ENCODE results near the gene MAST2.

Gene MAST2

DNA sequence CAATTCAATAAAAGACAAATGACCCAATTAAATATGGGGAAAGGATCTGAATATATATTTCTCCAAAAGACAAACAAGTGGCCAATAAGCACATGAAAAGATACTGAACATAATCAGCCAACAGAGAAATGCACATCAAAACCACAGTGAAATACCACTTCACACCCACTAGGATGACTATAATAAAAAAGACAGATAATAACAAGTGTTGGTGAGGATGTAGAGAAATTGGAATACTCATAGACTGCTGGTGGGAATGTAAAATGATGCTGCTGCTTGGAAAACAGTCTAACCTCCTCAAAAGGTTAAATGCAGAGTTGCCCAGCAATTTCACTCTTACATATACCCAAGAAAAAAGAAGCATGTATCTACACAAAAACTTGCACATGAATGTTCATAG, 280.2 kb downstream of the MAST2 start:
- Histone ChIP-seq H3K9ac (ENCODE audit: low read length) (no peak overlapping the region), H4K20me1 (ENCODE audit: insufficient read depth, low read length) (no peaks in the 10 kb centered on the region)

DNA sequence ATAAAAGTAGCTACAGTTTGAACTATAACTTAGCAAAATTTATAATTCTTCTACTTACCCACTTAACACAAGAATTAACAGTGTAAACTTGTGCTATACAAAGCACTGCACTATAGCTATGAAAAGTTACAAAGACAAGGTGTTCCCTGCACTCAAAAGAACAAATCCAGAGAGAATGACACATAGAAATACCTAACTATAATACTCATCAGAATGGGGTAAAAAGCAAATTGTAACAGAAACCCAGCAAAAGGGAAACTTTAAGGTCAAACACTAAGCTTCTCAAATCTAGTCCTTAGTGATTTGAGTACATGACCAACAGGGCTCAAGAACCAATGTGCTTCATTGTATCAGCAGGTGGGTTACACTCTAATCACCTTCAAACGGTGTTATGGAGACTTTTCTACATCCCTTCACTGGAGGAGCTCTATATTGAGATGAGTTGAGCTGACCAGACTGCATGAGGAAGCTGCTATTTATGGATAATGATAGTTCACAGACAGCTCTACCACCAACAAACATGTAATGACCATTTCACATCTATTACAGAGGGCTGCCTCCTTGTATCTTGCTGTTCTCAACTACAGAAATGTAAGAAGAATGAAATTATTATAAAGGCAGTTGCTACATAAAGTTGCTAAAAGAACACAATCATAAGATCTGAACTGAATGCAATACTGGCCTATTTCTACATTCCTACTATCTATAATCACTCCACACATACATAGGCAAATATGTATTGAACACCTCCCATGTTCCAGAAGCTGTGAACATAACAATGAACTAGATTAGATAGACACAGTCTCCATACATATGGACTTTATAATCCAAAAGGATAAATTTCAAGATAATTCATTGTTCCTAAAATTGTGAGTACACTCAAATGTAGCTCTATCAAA, 281.4 kb downstream of the MAST2 start:
- Histone ChIP-seq H3K9me3 (ENCODE audit: low read length) (peaks cover 3% of the 10 kb centered on the region; the same call in 1 of the 2 replicates), H3K4me2 (ENCODE audit: low read length) (no peak overlapping the region), H3K27me3 (ENCODE audit: insufficient read depth, low read length) (no peaks in the 10 kb centered on the region), H2AFZ (ENCODE audit: low read length) (no peak overlapping the region), H4K20me1 (ENCODE audit: insufficient read depth, low read length) (no peaks in the 10 kb centered on the region), H3K4me3 (ENCODE audit: low read depth, low read length, poor library complexity, severe bottlenecking) (no peak overlapping the region), H3K9ac (ENCODE audit: low read length) (no peak overlapping the region), H3K4me1 (ENCODE audit: insufficient read depth, low read length, severe bottlenecking) (no peaks in the 10 kb centered on the region), H3K9me2 (ENCODE audit: low read depth, low read length) (no peaks in the 10 kb centered on the region), H3K27ac (ENCODE audit: low read depth, low read length, poor library complexity, severe bottlenecking) (no peak overlapping the region), H3K36me3 (ENCODE audit: insufficient read depth, low read length) (no peaks in the 10 kb centered on the region), H3F3A (ENCODE audit: insufficient read depth, low read length) (no peaks in the 10 kb centered on the region), H3K79me2 (ENCODE audit: insufficient read depth, low read length) (no peaks in the 10 kb centered on the region)
- no peak for TF ChIP-seq EZH2 (IDR thresholded peaks at IDR 0.05; ENCODE audit: borderline replicate concordance, low read length)
- TF ChIP-seq, protein P1, sequence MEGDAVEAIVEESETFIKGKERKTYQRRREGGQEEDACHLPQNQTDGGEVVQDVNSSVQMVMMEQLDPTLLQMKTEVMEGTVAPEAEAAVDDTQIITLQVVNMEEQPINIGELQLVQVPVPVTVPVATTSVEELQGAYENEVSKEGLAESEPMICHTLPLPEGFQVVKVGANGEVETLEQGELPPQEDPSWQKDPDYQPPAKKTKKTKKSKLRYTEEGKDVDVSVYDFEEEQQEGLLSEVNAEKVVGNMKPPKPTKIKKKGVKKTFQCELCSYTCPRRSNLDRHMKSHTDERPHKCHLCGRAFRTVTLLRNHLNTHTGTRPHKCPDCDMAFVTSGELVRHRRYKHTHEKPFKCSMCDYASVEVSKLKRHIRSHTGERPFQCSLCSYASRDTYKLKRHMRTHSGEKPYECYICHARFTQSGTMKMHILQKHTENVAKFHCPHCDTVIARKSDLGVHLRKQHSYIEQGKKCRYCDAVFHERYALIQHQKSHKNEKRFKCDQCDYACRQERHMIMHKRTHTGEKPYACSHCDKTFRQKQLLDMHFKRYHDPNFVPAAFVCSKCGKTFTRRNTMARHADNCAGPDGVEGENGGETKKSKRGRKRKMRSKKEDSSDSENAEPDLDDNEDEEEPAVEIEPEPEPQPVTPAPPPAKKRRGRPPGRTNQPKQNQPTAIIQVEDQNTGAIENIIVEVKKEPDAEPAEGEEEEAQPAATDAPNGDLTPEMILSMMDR (IDR thresholded peaks at IDR 0.05; ENCODE audit: low read length): no peak

More for the DNA sequence above, 280.2 kb downstream of the MAST2 start:
- no peak overlapping the region for H2AFZ ChIP-seq (ENCODE audit: low read length)
- TF ChIP-seq EZH2 (IDR thresholded peaks at IDR 0.05; ENCODE audit: borderline replicate concordance, low read length): no peak
- TF ChIP-seq, protein P1 (IDR thresholded peaks at IDR 0.05; ENCODE audit: low read length): no peak
- no peaks in the 10 kb centered on the region for H3K36me3 ChIP-seq (ENCODE audit: insufficient read depth, low read length)
- no peak overlapping the region for H3K27ac ChIP-seq (ENCODE audit: low read depth, low read length, poor library complexity, severe bottlenecking)
- no peaks in the 10 kb centered on the region for H3K79me2 ChIP-seq (ENCODE audit: insufficient read depth, low read length)
- no peaks in the 10 kb centered on the region for H3F3A ChIP-seq (ENCODE audit: insufficient read depth, low read length)
- no peaks in the 10 kb centered on the region for H3K9me2 ChIP-seq (ENCODE audit: low read depth, low read length)
- peaks cover 3% of the 10 kb centered on the region; the same call in 1 of the 2 replicates for H3K9me3 ChIP-seq (ENCODE audit: low read length)
- no peak overlapping the region for H3K4me3 ChIP-seq (ENCODE audit: low read depth, low read length, poor library complexity, severe bottlenecking)
- H3K4me1 ChIP-seq (ENCODE audit: insufficient read depth, low read length, severe bottlenecking): no peaks in the 10 kb centered on the region
- H3K4me2 ChIP-seq (ENCODE audit: low read length): no peak overlapping the region
- no peaks in the 10 kb centered on the region for H3K27me3 ChIP-seq (ENCODE audit: insufficient read depth, low read length)

All from OCI-LY1 (cell line).